Measurements from ENCODE around the gene ARRB1. TPM values are rescaled to one million over a fixed set of nuclear protein-coding genes. Genes with fewer than 3 reads are reported as not detected.

Gene ARRB1
- total and polyA plus RNA-seq, 9 of the 15 experiments (the other 6 are each of a cell fraction or from before 2014, with no cell fraction given), result 6.6 to 45.4 (median 28.5) TPM

DNA sequence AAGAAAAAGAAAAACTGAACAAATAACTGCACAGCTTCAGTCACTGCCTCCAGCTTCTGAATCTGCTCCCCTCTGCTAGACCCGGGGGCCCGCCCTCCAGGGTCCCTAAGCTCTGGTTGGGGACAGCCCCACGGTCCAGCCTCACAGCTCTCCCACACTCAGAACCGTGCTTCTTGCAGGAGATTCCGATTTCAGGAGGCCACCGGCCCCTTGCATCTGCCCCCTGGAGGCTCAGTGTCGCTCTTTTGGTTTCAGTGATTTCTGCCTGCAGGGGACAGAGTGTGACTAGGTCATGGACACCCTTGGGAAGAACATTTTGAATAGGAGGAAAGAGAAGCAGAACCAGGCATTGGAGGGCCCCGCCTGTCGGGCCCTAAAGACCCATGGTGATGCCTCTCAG, 24.7 kb upstream of the ARRB1 start:
- BruUV-seq (replicated peaks), result no TSS peak
- Histone ChIP-seq H3K4me3 (no peak overlapping the region), H3K36me3 (ENCODE audit: control insufficient read depth, insufficient read depth, low read length) (no peaks in the 10 kb centered on the region), H3K4me2 (ENCODE audit: insufficient read depth, low read length) (no peak overlapping the region), H3K27me3 (ENCODE audit: control insufficient read depth in 2 of 2, insufficient read depth in 2 of 2, low read length in 2 of 2) (no peaks in the 10 kb centered on the region), H3K9me1 (ENCODE audit: control insufficient read depth, insufficient read depth, low read length) (no peaks in the 10 kb centered on the region), H3K27ac (ENCODE audit: extremely low read depth, low read depth, low read length) (no peak overlapping the region), H3K9me3 (replicated peaks; ENCODE audit: control insufficient read depth, insufficient read depth, low read depth, low read length) (no peaks in the 10 kb centered on the region), H4K20me1 (replicated peaks; ENCODE audit: control insufficient read depth, insufficient read depth, low read length) (no peaks in the 10 kb centered on the region), H3K9ac (ENCODE audit: insufficient read depth in 1 of 2, low read depth in 2 of 2, low read length in 2 of 2) (peak overlapping the region in 1 of 2 experiments; percentile 50; a peak in 2 of 4 replicates), H3K79me2 (ENCODE audit: control insufficient read depth, insufficient read depth, low read length) (no peaks in the 10 kb centered on the region), H3K4me1 (replicated peaks in 1 of 2; ENCODE audit: control insufficient read depth in 2 of 2, insufficient read depth in 2 of 2, low read length in 2 of 2) (peaks cover 19 to 24% of the 10 kb centered on the region in 2 experiments), H2AFZ (ENCODE audit: low read depth, low read length) (peak overlapping the region; percentile 40; the same call in 1 of the 2 replicates)
- peak; percentile 87 for ATAC-seq
- peak; percentile 36 to 61 (median 46) for DNase-seq (ENCODE audit: extremely low read depth in 1 of 4, low spot score in 3 of 4)
- peak; percentile 77 for FAIRE-seq
- ChIA-PET POLR2A (interaction anchor here (0.6 to 1.1 kb wide), 2 partner anchors 12 to 425 kb away, joined by 3 to 5 read pairs; no protein-coding TSS in a partner anchor), CTCF (ENCODE audit: low intra/inter-chr PET ratio) (no interaction called here)
- intact Hi-C loops (cut with micrococcal nuclease), result loop anchor here (2.0 kb wide), 1 partner anchor 47 kb away; no protein-coding TSS in a partner anchor
- 9% methylated on average over 9 of the region's 9 CpGs for WGBS (ENCODE audit: insufficient coverage, low coverage, missing lambda C conversion rate)
- in situ Hi-C loops (cut with MboI), result no loop called here
- TF ChIP-seq HIVEP1 (CRISPR knock-in tag; IDR thresholded peaks at IDR 0.05) (no peak), NBN (IDR thresholded peaks at IDR 0.05; ENCODE audit: low read depth) (no peak), MYC (IDR thresholded peaks at IDR 0.05; ENCODE audit: low read depth, low read length) (peak; percentile 24; the same call in 1 of the 2 replicates), MYC (CRISPR knock-in tag; IDR thresholded peaks at IDR 0.05; ENCODE audit: borderline replicate concordance, low read depth) (no peak)
- TF ChIP-seq, protein P1, sequence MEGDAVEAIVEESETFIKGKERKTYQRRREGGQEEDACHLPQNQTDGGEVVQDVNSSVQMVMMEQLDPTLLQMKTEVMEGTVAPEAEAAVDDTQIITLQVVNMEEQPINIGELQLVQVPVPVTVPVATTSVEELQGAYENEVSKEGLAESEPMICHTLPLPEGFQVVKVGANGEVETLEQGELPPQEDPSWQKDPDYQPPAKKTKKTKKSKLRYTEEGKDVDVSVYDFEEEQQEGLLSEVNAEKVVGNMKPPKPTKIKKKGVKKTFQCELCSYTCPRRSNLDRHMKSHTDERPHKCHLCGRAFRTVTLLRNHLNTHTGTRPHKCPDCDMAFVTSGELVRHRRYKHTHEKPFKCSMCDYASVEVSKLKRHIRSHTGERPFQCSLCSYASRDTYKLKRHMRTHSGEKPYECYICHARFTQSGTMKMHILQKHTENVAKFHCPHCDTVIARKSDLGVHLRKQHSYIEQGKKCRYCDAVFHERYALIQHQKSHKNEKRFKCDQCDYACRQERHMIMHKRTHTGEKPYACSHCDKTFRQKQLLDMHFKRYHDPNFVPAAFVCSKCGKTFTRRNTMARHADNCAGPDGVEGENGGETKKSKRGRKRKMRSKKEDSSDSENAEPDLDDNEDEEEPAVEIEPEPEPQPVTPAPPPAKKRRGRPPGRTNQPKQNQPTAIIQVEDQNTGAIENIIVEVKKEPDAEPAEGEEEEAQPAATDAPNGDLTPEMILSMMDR (IDR thresholded peaks at IDR 0.05 in 2 of 3, conservative IDR thresholded peaks at IDR 0.05 in 1 of 3; ENCODE audit: insufficient read depth in 2 of 3, low read depth in 1 of 3, low read length in 3 of 3), result peak; percentile 66 to 91 (median 73)
- TF ChIP-seq, protein P2, sequence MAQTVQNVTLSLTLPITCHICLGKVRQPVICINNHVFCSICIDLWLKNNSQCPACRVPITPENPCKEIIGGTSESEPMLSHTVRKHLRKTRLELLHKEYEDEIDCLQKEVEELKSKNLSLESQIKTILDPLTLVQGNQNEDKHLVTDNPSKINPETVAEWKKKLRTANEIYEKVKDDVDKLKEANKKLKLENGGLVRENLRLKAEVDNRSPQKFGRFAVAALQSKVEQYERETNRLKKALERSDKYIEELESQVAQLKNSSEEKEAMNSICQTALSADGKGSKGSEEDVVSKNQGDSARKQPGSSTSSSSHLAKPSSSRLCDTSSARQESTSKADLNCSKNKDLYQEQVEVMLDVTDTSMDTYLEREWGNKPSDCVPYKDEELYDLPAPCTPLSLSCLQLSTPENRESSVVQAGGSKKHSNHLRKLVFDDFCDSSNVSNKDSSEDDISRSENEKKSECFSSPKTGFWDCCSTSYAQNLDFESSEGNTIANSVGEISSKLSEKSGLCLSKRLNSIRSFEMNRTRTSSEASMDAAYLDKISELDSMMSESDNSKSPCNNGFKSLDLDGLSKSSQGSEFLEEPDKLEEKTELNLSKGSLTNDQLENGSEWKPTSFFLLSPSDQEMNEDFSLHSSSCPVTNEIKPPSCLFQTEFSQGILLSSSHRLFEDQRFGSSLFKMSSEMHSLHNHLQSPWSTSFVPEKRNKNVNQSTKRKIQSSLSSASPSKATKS (CRISPR knock-in tag; IDR thresholded peaks at IDR 0.05), result no peak
- TF ChIP-seq, protein P3, sequence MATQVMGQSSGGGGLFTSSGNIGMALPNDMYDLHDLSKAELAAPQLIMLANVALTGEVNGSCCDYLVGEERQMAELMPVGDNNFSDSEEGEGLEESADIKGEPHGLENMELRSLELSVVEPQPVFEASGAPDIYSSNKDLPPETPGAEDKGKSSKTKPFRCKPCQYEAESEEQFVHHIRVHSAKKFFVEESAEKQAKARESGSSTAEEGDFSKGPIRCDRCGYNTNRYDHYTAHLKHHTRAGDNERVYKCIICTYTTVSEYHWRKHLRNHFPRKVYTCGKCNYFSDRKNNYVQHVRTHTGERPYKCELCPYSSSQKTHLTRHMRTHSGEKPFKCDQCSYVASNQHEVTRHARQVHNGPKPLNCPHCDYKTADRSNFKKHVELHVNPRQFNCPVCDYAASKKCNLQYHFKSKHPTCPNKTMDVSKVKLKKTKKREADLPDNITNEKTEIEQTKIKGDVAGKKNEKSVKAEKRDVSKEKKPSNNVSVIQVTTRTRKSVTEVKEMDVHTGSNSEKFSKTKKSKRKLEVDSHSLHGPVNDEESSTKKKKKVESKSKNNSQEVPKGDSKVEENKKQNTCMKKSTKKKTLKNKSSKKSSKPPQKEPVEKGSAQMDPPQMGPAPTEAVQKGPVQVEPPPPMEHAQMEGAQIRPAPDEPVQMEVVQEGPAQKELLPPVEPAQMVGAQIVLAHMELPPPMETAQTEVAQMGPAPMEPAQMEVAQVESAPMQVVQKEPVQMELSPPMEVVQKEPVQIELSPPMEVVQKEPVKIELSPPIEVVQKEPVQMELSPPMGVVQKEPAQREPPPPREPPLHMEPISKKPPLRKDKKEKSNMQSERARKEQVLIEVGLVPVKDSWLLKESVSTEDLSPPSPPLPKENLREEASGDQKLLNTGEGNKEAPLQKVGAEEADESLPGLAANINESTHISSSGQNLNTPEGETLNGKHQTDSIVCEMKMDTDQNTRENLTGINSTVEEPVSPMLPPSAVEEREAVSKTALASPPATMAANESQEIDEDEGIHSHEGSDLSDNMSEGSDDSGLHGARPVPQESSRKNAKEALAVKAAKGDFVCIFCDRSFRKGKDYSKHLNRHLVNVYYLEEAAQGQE (IDR thresholded peaks at IDR 0.05; ENCODE audit: borderline replicate concordance), result peak; percentile 70; the same call in 1 of the 2 replicates
- TF ChIP-seq, protein P3 (CRISPR knock-in tag; IDR thresholded peaks at IDR 0.05; ENCODE audit: low read depth), result no peak
